HepG2 (cell line): ENCODE results near the gene C1QL4. TPM values are rescaled to one million over a fixed set of nuclear protein-coding genes. Genes with fewer than 3 reads are reported as not detected.

Experiments used
- AKAP8 ChIP-seq: sonication (generic); formaldehyde crosslinking; IDR thresholded peaks from 2 replicates; pipeline ENCODE4 v1.5.1; 2020; ENCODE audit warnings: mild to moderate bottlenecking, missing genetic modification reagents
- CC2D1A ChIP-seq: sonication (generic); formaldehyde crosslinking; IDR thresholded peaks from 2 replicates; pipeline ENCODE4 v1.8.1; 2023; ENCODE audit warnings: mild to moderate bottlenecking, missing genetic modification reagents
- CCDC6 ChIP-seq: sonication (generic); formaldehyde crosslinking; IDR thresholded peaks from 2 replicates; pipeline ENCODE4 v1.8.1; 2022; ENCODE audit warnings: mild to moderate bottlenecking, missing genetic modification reagents, moderate library complexity
- CEBPB ChIP-seq: IDR thresholded peaks from 2 replicates; pipeline ENCODE4 v1.6.1; 2011; ENCODE audit warnings: low read depth, low read length, improper control_type of control experiment, borderline replicate concordance
- GABPB1 ChIP-seq: IDR thresholded peaks from 2 replicates; pipeline ENCODE4 v1.6.1; 2016; ENCODE audit warnings: mild to moderate bottlenecking, missing genetic modification reagents, moderate library complexity, missing compliant biosample characterization
- HNRNPH1 ChIP-seq: fragments of 200-400 bp; formaldehyde crosslinking; optimal IDR thresholded peaks from 2 replicates; pipeline ENCODE3; 2017; ENCODE audit warnings: mild to moderate bottlenecking, low read depth, low read length
- HOXD1 ChIP-seq: sonication (generic); formaldehyde crosslinking; IDR thresholded peaks from 2 replicates; pipeline ENCODE4 v1.5.0; 2020; ENCODE audit warnings: missing genetic modification reagents
- SRSF1 ChIP-seq: fragments of 200-400 bp; formaldehyde crosslinking; optimal IDR thresholded peaks from 2 replicates; pipeline ENCODE3; 2017; ENCODE audit warnings: mild to moderate bottlenecking, low read depth, low read length, moderate library complexity
- TCF12 ChIP-seq, 2 experiments: fragments of 450-650 bp in 1 of 2; sonication (generic) in 1 of 2; formaldehyde crosslinking in 1 of 2; IDR thresholded peaks; 2 replicates each; pipeline versions ENCODE4 v1.6.1 to v1.8.0; 2017 to 2022; ENCODE audit warnings: antibody characterized with exemption in 1 of 2, mild to moderate bottlenecking in 1 of 2, missing genetic modification reagents in 1 of 2, moderate library complexity in 1 of 2
- ZMYM4 ChIP-seq: sonication (generic); formaldehyde crosslinking; IDR thresholded peaks from 2 replicates; pipeline ENCODE4 v1.8.1; 2023; ENCODE audit warnings: mild to moderate bottlenecking, missing genetic modification reagents
- ZNF563 ChIP-seq: sonication (generic); formaldehyde crosslinking; IDR thresholded peaks from 2 replicates; pipeline ENCODE4 v1.8.0; 2022; ENCODE audit warnings: mild to moderate bottlenecking, moderate library complexity, missing genetic modification reagents
- ZNF616 ChIP-seq: sonication (generic); formaldehyde crosslinking; IDR thresholded peaks from 2 replicates; pipeline ENCODE4 v1.5.0; 2020; ENCODE audit warnings: low read depth, mild to moderate bottlenecking, missing genetic modification reagents
- ZNF746 ChIP-seq: sonication (generic); formaldehyde crosslinking; IDR thresholded peaks from 2 replicates; pipeline ENCODE4 v1.8.0; 2022; ENCODE audit warnings: mild to moderate bottlenecking, missing genetic modification reagents
- ZNF839 ChIP-seq: sonication (generic); formaldehyde crosslinking; IDR thresholded peaks from 2 replicates; pipeline ENCODE4 v1.4.0; 2020; ENCODE audit warnings: missing genetic modification reagents, mild to moderate bottlenecking, borderline replicate concordance
- polyA plus RNA-seq, 8 experiments: library from polyadenylated mRNA; depleted of rRNA in 3 of 8; stranded (reverse) in 7 of 8; unstranded in 1 of 8; fragments of >200 nt; fragmentation: Illumina TruSeq in 4 of 8; extraction: Trizol in 4 of 8; gene quantifications; 2 replicates each; pipeline versions ENCODE4 v1.2.1 to v1.2.3, GENCODE V29; 2011 to 2016; ENCODE audit warnings: low read depth in 4 of 8, missing spikeins in 1 of 8, mixed read lengths in 1 of 8; ENCODE audit not compliant: insufficient read depth in 1 of 8
- total RNA-seq, 5 experiments: library from RNA; depleted of rRNA; stranded (reverse); fragments of >200 nt; fragmentation: Illumina TruSeq; extraction: Trizol; gene quantifications; 2 replicates each; pipeline ENCODE4 v1.2.3, GENCODE V29; 2016; ENCODE audit warnings: low read depth in 1 of 5
- TF ChIP-seq, protein P1 (sequence below): sonication (generic); formaldehyde crosslinking; IDR thresholded peaks from 2 replicates; pipeline ENCODE4; 2020; ENCODE audit warnings: missing genetic modification reagents, mild to moderate bottlenecking, borderline replicate concordance
- TF ChIP-seq, protein P2 (sequence below): IDR thresholded peaks from 2 replicates; pipeline ENCODE4 v1.6.1; 2016; ENCODE audit warnings: missing compliant biosample characterization, missing genetic modification reagents, borderline replicate concordance
- TF ChIP-seq, protein P3 (sequence below): sonication (generic); formaldehyde crosslinking; IDR thresholded peaks from 2 replicates; pipeline ENCODE4 v1.5.1; 2020; ENCODE audit warnings: mild to moderate bottlenecking, missing genetic modification reagents, moderate library complexity
- TF ChIP-seq, protein P4 (sequence below): sonication (generic); formaldehyde crosslinking; IDR thresholded peaks from 2 replicates; pipeline ENCODE4 v1.4.0; 2020; ENCODE audit warnings: missing genetic modification reagents

Gene C1QL4
- total and polyA plus RNA-seq, 2 of the 13 experiments (the other 11 are each of a cell fraction or from before 2014, with no cell fraction given) = 0.03 TPM; not detected in 1

DNA sequence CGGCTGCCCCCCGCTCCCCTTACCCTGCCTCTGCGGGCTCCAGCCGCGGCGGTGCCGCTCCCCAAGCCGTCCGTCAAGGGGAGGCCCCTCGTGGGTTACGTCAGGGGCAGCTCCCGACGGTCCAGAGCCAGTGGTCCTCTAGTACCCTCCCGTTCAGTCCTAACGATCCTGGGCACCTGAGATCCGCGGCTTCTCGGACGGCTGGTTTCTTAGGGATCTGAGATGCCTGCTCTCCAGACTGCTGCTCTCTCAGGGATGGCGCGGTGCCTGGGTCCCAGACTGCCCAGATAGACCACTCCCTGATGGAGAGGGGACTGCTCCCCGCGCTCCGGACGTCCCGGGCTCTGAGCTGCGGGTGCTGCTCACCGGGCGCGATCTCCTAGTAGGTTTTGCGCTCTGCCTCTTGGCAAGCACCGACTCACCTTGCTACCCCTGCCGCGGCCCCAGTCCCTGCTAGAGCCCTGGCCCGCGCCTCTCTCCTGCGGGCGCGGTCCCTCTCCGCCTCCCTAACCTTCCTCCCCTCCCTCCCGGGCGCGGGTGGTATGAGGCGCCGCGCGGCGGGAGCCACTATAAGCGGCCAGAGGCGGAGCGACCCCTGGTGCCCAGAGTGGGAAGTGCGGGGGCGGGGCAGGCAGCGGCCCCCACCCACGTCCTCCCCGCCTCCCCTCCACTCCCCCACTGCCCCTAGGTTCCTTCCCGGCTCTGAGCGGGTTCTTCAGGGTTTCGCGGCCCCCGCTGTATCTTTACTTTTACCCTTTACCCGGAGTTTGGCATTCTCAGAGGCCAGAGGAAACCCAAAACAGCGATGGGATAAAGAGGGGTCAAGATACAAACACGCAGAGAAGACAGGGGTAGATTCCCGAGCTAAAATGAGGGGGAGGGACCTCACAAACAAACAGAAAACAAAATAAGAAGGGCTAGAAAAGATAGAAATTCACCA is at the start of gene C1QL4 (continued):
- TF ChIP-seq ZNF746 (CRISPR knock-in tag) = no peak
- TF ChIP-seq, protein P1, sequence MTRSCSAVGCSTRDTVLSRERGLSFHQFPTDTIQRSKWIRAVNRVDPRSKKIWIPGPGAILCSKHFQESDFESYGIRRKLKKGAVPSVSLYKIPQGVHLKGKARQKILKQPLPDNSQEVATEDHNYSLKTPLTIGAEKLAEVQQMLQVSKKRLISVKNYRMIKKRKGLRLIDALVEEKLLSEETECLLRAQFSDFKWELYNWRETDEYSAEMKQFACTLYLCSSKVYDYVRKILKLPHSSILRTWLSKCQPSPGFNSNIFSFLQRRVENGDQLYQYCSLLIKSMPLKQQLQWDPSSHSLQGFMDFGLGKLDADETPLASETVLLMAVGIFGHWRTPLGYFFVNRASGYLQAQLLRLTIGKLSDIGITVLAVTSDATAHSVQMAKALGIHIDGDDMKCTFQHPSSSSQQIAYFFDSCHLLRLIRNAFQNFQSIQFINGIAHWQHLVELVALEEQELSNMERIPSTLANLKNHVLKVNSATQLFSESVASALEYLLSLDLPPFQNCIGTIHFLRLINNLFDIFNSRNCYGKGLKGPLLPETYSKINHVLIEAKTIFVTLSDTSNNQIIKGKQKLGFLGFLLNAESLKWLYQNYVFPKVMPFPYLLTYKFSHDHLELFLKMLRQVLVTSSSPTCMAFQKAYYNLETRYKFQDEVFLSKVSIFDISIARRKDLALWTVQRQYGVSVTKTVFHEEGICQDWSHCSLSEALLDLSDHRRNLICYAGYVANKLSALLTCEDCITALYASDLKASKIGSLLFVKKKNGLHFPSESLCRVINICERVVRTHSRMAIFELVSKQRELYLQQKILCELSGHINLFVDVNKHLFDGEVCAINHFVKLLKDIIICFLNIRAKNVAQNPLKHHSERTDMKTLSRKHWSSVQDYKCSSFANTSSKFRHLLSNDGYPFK (CRISPR knock-in tag) = no peak
- TF ChIP-seq, protein P2, sequence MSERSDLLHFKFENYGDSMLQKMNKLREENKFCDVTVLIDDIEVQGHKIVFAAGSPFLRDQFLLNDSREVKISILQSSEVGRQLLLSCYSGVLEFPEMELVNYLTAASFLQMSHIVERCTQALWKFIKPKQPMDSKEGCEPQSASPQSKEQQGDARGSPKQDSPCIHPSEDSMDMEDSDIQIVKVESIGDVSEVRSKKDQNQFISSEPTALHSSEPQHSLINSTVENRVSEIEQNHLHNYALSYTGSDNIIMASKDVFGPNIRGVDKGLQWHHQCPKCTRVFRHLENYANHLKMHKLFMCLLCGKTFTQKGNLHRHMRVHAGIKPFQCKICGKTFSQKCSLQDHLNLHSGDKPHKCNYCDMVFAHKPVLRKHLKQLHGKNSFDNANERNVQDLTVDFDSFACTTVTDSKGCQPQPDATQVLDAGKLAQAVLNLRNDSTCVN (CRISPR knock-in tag) = no peak
- no peak for TF ChIP-seq AKAP8 (CRISPR knock-in tag)
- no peak for TF ChIP-seq TCF12 (IDR thresholded peaks at IDR 0.05)
- no peak for TF ChIP-seq TCF12 (CRISPR knock-in tag; IDR thresholded peaks at IDR 0.05)
- TF ChIP-seq, protein P3, sequence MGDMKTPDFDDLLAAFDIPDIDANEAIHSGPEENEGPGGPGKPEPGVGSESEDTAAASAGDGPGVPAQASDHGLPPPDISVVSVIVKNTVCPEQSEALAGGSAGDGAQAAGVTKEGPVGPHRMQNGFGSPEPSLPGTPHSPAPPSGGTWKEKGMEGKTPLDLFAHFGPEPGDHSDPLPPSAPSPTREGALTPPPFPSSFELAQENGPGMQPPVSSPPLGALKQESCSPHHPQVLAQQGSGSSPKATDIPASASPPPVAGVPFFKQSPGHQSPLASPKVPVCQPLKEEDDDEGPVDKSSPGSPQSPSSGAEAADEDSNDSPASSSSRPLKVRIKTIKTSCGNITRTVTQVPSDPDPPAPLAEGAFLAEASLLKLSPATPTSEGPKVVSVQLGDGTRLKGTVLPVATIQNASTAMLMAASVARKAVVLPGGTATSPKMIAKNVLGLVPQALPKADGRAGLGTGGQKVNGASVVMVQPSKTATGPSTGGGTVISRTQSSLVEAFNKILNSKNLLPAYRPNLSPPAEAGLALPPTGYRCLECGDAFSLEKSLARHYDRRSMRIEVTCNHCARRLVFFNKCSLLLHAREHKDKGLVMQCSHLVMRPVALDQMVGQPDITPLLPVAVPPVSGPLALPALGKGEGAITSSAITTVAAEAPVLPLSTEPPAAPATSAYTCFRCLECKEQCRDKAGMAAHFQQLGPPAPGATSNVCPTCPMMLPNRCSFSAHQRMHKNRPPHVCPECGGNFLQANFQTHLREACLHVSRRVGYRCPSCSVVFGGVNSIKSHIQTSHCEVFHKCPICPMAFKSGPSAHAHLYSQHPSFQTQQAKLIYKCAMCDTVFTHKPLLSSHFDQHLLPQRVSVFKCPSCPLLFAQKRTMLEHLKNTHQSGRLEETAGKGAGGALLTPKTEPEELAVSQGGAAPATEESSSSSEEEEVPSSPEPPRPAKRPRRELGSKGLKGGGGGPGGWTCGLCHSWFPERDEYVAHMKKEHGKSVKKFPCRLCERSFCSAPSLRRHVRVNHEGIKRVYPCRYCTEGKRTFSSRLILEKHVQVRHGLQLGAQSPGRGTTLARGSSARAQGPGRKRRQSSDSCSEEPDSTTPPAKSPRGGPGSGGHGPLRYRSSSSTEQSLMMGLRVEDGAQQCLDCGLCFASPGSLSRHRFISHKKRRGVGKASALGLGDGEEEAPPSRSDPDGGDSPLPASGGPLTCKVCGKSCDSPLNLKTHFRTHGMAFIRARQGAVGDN = peak; percentile 53; the same call in 1 of the 2 replicates
- TF ChIP-seq CCDC6 (CRISPR knock-in tag) = no peak
- TF ChIP-seq CEBPB = no peak
- no peak for TF ChIP-seq ZNF616 (CRISPR knock-in tag)
- TF ChIP-seq HOXD1 (CRISPR knock-in tag) = no peak
- TF ChIP-seq GABPB1 (CRISPR knock-in tag) = peak; percentile 59; the same call in 1 of the 2 replicates
- no peak for TF ChIP-seq ZNF839 (CRISPR knock-in tag)
- TF ChIP-seq HNRNPH1 = no peak
- TF ChIP-seq CC2D1A = no peak
- TF ChIP-seq, protein P4, sequence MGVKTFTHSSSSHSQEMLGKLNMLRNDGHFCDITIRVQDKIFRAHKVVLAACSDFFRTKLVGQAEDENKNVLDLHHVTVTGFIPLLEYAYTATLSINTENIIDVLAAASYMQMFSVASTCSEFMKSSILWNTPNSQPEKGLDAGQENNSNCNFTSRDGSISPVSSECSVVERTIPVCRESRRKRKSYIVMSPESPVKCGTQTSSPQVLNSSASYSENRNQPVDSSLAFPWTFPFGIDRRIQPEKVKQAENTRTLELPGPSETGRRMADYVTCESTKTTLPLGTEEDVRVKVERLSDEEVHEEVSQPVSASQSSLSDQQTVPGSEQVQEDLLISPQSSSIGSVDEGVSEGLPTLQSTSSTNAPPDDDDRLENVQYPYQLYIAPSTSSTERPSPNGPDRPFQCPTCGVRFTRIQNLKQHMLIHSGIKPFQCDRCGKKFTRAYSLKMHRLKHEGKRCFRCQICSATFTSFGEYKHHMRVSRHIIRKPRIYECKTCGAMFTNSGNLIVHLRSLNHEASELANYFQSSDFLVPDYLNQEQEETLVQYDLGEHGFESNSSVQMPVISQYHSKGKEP (CRISPR knock-in tag) = no peak
- no peak; the same call in 1 of the 2 replicates for TF ChIP-seq ZMYM4 (CRISPR knock-in tag)
- peak; percentile 59 for TF ChIP-seq SRSF1
- TF ChIP-seq ZNF563 = no peak
